Fibroblast of pulmonary artery (primary cell): Measurements from ENCODE around the gene TPSD1.
"Not testable (repeated sequence)": the region's sequence is repeated elsewhere in the genome, so short reads cannot be mapped to it uniquely, and the experiment has no call there.

ENCODE experiments used
- DNase-seq: peaks from one replicate; pipeline ENCODE4 v3.0.0-alpha.2; 2010; ENCODE audit warnings: low read depth
- H3K4me3 ChIP-seq: replicated peaks from 2 replicates; pipeline ENCODE4 v1.5.1; 2011; ENCODE audit warnings: low read depth, mild to moderate bottlenecking, control low read depth, low read length, moderate library complexity
- TF ChIP-seq, protein P1 (sequence below): IDR thresholded peaks from 2 replicates; pipeline ENCODE4 v1.5.1; 2011; ENCODE audit warnings: mild to moderate bottlenecking, control low read depth, low read length, inconsistent platforms; ENCODE audit errors: missing control alignments

TPSD1 gene

DNA sequence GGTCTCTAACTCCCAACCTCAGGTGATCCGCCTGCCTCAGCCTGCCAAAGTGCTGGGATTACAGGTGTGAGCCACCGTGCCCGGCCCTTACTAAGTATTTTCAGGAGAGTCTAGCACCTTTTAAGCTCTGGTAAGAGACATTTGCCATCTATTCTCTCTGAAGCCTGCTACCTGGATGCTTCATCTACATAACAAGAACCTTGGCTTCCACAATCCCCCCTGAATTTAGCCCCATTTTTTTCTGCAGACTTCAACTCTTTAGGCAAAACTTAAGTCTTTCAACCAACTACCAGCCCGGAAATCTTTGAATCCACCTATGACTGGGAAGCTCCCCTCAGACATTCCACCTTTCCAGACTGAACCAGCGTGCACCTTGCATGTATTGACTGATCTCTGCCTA lies 39.6 kb downstream of the TPSD1 start:
- TF ChIP-seq, protein P1, sequence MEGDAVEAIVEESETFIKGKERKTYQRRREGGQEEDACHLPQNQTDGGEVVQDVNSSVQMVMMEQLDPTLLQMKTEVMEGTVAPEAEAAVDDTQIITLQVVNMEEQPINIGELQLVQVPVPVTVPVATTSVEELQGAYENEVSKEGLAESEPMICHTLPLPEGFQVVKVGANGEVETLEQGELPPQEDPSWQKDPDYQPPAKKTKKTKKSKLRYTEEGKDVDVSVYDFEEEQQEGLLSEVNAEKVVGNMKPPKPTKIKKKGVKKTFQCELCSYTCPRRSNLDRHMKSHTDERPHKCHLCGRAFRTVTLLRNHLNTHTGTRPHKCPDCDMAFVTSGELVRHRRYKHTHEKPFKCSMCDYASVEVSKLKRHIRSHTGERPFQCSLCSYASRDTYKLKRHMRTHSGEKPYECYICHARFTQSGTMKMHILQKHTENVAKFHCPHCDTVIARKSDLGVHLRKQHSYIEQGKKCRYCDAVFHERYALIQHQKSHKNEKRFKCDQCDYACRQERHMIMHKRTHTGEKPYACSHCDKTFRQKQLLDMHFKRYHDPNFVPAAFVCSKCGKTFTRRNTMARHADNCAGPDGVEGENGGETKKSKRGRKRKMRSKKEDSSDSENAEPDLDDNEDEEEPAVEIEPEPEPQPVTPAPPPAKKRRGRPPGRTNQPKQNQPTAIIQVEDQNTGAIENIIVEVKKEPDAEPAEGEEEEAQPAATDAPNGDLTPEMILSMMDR: no peak
- H3K4me3 ChIP-seq: no peak overlapping the region
- DNase-seq: no peak

DNA sequence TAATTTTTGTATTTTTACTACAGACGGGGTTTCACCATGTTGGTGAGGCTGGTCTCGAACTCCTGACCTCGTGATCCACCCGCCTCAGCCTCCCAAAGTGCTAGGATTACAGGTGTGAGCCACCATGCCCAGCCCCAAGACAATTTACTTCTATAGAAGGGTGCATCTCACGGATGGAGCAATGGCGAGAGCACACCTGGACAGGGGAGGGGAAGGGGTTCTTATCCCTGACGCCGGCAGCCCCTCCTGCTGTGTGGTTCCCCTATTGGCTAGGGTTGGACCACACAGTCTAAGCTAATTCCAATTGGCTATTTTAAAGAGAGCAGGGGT lies 40.8 kb downstream of the TPSD1 start:
- DNase-seq, H3K4me3 ChIP-seq: not testable (repeated sequence)

DNA sequence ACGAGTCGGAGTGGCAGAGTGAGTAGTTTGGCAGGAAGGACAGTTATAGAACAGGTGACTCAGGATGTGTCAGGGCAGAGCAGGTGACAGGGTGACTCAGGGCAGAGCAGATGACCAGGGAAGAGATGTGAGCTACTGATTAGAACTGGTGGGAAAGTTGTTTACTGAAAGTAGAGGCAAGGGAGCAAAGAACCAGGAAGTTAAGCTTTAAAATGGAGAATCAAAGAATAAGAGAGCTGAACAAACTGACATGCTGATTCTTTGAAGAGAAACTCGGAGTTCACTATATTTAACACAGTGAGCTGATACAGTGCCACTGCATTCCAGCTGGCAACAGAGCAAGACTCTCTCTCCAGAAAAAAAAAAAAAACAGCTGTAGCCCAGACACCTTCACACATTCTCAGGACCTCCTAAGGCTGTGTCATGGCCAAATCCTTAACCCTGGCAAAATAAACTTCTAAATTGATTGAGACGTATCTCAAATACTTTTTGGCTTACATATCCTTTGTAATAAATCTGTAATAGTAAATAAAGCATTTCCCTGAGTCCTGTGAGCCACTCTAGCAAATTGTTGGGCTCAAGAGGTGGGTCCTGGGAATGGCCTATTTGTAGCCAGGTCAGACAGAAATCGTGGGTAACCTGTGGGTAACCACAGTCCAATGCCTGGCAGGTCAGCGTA lies 41.3 kb downstream of the TPSD1 start:
- TF ChIP-seq, protein P1: no peak
- DNase-seq: no peak
- H3K4me3 ChIP-seq: no peak overlapping the region

DNA sequence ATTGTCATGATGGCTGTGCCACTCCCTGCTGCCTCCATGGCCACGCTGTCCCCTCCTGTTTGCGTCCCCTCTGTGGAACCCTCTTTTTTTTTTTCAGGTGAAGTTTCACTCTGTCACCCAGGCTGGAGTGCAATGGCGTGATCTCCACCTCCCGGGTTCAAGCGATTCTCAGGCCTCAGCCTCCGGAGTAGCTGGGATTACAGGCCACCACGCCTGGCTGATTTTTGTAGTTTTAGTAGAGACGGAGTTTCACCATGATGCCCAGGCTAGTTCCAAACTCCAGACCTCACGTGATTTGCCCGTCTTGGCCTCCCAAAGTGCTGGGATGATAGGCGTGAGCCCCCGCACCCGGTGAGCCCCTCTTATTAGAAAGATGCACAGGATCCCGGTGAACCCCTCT lies 42.5 kb downstream of the TPSD1 start:
- H3K4me3 ChIP-seq: no peak overlapping the region
- no peak for DNase-seq
- TF ChIP-seq, protein P1: no peak

DNA sequence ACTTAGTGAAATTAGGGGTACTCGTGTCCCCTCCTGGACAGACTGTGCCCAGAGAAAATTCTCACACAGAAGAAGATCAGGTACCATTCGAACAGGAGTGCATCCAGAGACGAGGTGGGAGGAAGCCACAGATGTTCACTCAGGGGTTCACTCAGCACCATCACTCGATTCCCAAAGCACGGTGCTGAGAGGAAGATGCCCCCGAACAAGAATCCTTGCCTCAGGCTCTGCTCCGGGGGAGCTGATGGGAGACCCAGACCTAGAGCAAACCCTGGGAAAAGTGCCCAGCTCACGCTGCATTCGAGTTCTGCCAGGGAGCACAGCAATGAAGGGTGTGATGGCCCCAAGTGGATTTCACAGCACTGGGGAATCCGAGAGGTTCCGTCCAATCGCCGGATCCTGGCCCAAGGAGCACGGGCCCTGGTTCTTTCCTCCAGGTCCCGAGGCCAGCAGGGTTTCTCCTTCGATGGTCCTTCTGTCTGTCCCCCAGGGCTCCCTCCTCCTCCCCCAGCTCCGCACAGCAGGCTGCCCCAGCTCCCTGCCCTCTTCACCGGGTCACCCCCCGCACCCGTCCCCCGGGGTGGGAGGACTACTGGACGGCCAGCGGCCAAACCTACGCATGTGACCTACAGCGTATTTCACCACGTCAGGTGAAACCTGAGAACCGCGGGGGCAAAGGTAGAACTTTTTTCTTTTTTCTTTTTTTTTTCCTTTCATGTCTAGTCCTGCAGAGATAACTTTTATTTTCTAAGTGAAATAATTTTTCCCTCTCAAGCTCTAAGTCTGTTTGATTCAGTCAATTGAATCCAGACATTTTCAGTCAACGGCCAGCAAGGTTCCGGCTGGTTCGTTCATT lies 43.4 kb downstream of the TPSD1 start:
- TF ChIP-seq, protein P1: no peak
- no peak for DNase-seq
- H3K4me3 ChIP-seq: no peak overlapping the region

DNA sequence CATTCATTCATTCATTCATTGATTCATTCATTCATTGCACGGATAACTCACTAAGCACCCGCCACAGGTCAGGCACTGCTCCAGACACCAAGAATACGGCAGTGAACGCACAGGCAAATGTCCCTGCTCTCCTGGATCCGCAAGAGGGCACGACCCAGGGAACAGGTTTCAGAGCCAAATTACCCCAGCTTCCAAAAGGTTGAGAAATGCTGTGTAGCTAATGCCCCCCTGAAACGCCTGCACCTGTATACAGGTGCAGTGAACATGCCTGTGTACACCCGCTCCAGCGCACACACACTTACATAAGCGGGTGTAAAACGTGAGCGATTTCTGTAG lies 44.0 kb downstream of the TPSD1 start:
- H3K4me3 ChIP-seq: no peak overlapping the region
- no peak for DNase-seq
- TF ChIP-seq, protein P1: no peak

DNA sequence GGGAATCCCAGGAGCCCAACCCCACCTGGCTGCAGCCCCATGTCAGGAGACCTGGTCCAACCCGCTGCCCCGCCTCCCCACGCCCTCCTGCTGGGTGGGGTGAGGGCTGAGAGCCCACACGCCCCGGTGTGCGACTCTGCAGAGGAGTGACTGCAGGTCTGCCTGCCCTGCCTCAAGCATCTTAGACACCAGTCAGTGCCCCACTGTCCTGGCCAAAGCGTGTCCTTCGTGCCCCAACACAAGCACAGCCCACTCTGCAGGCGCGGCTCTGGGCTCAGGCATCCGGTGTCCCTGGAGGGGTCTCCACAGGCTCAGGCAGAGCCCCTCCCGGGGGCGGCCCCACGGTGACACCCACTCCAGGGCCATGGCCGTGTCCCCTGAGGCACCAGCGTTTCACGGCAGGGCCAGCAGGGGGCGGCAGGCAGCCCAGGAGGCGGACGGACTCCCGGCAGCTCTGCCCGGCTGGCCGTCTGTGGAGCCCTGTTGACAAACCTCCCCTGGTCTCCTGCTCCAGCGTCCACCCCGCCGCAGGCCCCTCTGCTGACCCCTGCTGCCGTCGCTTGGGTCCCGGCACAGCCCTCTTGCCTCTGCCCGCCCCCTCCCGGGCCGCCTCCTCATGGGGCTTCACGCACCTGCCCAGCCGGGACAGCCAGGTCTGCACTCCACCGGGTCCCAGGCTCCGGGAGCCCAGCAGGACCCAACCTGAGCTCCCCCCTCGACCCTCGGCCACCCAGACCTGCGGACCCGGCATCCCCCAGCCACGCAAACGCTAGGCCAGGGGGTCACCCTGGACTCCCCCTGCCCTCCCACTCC lies 45.0 kb downstream of the TPSD1 start:
- TF ChIP-seq, protein P1: peak; percentile 76
- H3K4me3 ChIP-seq: no peak overlapping the region
- DNase-seq: peak; percentile 54
